H1 (cell line): ENCODE measurements around the gene ANKRD27. TPM values are rescaled to one million over a fixed set of nuclear protein-coding genes. Genes with fewer than 3 reads are reported as not detected.

Source experiments
- GTF2F1 ChIP-seq: IDR thresholded peaks from 2 replicates; pipeline ENCODE4 v1.6.1; 2012; ENCODE audit warnings: low read depth, low read length, improper control_type of control experiment, borderline replicate concordance
- KDM5A ChIP-seq: fragments of 200-600 bp; IDR thresholded peaks from 2 replicates; pipeline ENCODE4 v1.7.1; 2012; ENCODE audit warnings: mild to moderate bottlenecking, low read length, inconsistent platforms, mixed read lengths
- PHF8 ChIP-seq: fragments of 200-600 bp; sonication (generic); conservative IDR thresholded peaks from 2 replicates; pipeline ENCODE4 v1.7.1; 2012; ENCODE audit warnings: low read depth, mild to moderate bottlenecking, inconsistent platforms, low read length, moderate library complexity
- POLR2AphosphoS5 ChIP-seq: IDR thresholded peaks from 2 replicates; pipeline ENCODE4 v1.6.1; 2011; ENCODE audit warnings: low read depth, low read length
- RBBP5 ChIP-seq: IDR thresholded peaks from 2 replicates; pipeline ENCODE4 v1.7.1; 2012; ENCODE audit warnings: low read depth, mild to moderate bottlenecking, inconsistent platforms, low read length, moderate library complexity, borderline replicate concordance
- SAP30 ChIP-seq: fragments of 300-600 bp; sonication (generic); IDR thresholded peaks from 2 replicates; pipeline ENCODE4 v1.7.1; 2012; ENCODE audit warnings: low read length, moderate library complexity, mild to moderate bottlenecking, inconsistent platforms; ENCODE audit not compliant: insufficient read depth, insufficient replicate concordance
- polyA plus RNA-seq, 7 experiments: library from polyadenylated mRNA; depleted of rRNA in 3 of 7; stranded (reverse) in 5 of 7; unstranded in 2 of 7; fragments of >200 nt in 5 of 7; fragments of 200-250 nt in 2 of 7; gene quantifications; 1 replicate in 5 of 7; 2 replicates in 1 of 7; 4 replicates in 1 of 7; pipeline versions ENCODE4 v1.2.1 to v1.2.3, GENCODE V29; 2011 to 2013; ENCODE audit warnings: missing spikeins in 2 of 7, mixed read lengths in 2 of 7
- total RNA-seq: library from RNA; stranded (reverse); fragmentation: NEBNext Ultra II Directional; extraction: Animal tissue kit (Norgen Biotek cat#: 25700); gene quantifications from 2 replicates; pipeline ENCODE4 v1.2.1, GENCODE V29; 2021
- TF ChIP-seq, protein P1 (sequence below): IDR thresholded peaks from 2 replicates; pipeline ENCODE4 v1.6.1; 2011; ENCODE audit warnings: low read depth, mild to moderate bottlenecking, low read length; ENCODE audit not compliant: insufficient read depth

The ANKRD27 gene
- total and polyA plus RNA-seq, 2 of the 8 experiments (the other 6 are each of a cell fraction or from before 2014, with no cell fraction given): 27.9 to 55.7 TPM

DNA sequence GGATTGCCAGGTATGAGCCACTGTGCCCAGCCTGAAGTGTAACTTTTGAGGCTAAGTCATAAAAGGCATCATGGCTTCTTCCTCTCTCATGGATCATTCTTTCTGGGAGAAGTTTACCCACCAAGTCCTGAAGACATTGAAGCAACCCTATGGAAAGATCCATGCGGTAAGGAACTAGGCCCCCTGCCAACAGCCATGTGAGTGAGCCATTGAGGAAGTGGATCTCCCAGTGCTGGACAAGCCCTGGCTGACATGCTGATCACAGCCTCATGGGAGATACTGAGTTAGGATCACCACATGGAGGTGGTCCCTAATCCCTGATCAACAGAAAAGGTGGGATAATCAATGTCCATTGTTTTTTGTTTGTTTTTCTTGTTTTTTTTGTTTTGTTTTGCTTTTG, 13.3 kb upstream of the ANKRD27 start (continued):
- TF ChIP-seq, protein P1, sequence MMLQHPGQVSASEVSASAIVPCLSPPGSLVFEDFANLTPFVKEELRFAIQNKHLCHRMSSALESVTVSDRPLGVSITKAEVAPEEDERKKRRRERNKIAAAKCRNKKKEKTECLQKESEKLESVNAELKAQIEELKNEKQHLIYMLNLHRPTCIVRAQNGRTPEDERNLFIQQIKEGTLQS: no peak
- no peak for TF ChIP-seq GTF2F1
- no peak for TF ChIP-seq POLR2AphosphoS5
- no peak for TF ChIP-seq KDM5A
- no peak for TF ChIP-seq PHF8
- no peak for TF ChIP-seq RBBP5
- no peak for TF ChIP-seq SAP30
